BLaER1 treated with 17β-estradiol and CSF1 and Interleukin-3, amounts not matched to agents 10 nM and 100 nM (cell line): ENCODE results near the gene ZNF160.

Source experiments
- H3K27ac ChIP-seq, 11 experiments: shearing (Covaris generic); formaldehyde crosslinking; 2 replicates each; pipeline ENCODE4 v1.8.1; 2022
- H3K27me3 ChIP-seq, 11 experiments: shearing (Covaris generic); formaldehyde crosslinking; 2 replicates each; pipeline ENCODE4 v1.8.1; 2022
- H3K36me3 ChIP-seq, 11 experiments: shearing (Covaris generic); formaldehyde crosslinking; 2 replicates each; pipeline ENCODE4 v1.8.1; 2022
- H3K4me1 ChIP-seq, 10 experiments: shearing (Covaris generic); formaldehyde crosslinking; 2 replicates each; pipeline ENCODE4 v1.8.1; 2022
- H3K4me2 ChIP-seq, 11 experiments: shearing (Covaris generic); formaldehyde crosslinking; 2 replicates each; pipeline ENCODE4 v1.8.1; 2022
- H3K4me3 ChIP-seq, 10 experiments: shearing (Covaris generic); formaldehyde crosslinking; 2 replicates each; pipeline ENCODE4 v1.8.1; 2022
- H3K9ac ChIP-seq, 11 experiments: shearing (Covaris generic); formaldehyde crosslinking; 2 replicates each; pipeline ENCODE4 v1.8.1; 2022
- H3K9me3 ChIP-seq, 11 experiments: shearing (Covaris generic); formaldehyde crosslinking; replicated peaks in 1 of 11; 2 replicates each; pipeline ENCODE4 v1.8.1; 2022
- H4K20me1 ChIP-seq, 11 experiments: shearing (Covaris generic); formaldehyde crosslinking; 2 replicates each; pipeline ENCODE4 v1.8.1; 2022
- Cebpa-rat ChIP-seq, 11 experiments: shearing (Covaris generic); IDR thresholded peaks; 2 replicates each; pipeline ENCODE4 v1.8.1; 2022

Gene ZNF160

DNA sequence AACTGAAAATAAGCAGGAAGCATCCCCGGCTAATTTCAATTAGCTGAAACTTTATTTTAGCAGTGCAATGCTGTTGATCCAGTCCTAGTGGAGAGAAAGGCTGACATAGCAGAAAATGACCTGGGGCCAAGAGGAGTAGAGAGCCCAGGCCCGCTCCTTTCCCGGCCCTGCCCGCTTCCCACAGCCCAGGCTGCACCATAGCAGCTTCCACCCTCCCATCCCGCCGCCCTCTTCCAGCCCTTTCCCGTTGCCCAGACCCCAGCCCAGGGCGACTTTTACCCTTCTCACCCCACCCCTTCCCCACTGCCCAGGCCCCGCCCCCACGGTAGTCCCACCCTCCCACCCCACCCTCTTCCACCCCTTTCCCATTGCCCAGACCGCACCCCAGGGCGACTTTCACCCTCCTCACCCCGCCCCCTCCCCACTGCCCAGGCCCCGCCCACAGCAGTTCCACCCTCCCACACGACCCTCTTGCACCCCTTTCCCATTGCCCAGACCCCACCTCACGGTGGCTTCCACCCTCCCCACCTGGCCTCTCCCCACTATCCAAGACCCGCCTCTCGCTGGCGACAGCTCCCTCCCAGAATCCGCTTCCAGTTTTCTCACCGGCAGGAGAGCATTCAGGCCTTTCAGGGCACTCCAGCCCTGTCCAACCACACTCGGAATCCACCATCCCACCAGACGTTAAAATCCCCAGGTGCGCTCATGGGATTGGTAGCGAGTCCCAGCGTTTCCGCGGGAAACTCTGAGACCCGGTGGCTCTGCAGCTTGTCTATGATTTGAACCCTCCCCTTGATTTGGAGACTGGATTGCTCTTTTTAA, 8.3 kb downstream of the ZNF160 start:
- no peak overlapping the region for H3K4me2 ChIP-seq
- peaks cover 83 to 93% (median 86%) of the 10 kb centered on the region in 11 experiments for H3K36me3 ChIP-seq
- H3K27ac ChIP-seq, result no peak overlapping the region
- H3K9ac ChIP-seq, result no peak overlapping the region
- no peak overlapping the region for H3K4me3 ChIP-seq
- H4K20me1 ChIP-seq, result peaks cover 28 to 77% (median 50%) of the 10 kb centered on the region in 11 experiments; a peak in 19 of 22 replicates
- H3K4me1 ChIP-seq, result peaks cover 0 to 9% (median 0%) of the 10 kb centered on the region in 10 experiments; a peak in 4 of 20 replicates
- no peak for TF ChIP-seq Cebpa-rat (IDR thresholded peaks at IDR 0.05)
- H3K9me3 ChIP-seq, result 0 out of 22 replicates have a peak, but pooled peaks cover 0 to 4% (median 0%) of the 10 kb centered on the region in 11 experiments
- H3K27me3 ChIP-seq, result no peaks in the 10 kb centered on the region

DNA sequence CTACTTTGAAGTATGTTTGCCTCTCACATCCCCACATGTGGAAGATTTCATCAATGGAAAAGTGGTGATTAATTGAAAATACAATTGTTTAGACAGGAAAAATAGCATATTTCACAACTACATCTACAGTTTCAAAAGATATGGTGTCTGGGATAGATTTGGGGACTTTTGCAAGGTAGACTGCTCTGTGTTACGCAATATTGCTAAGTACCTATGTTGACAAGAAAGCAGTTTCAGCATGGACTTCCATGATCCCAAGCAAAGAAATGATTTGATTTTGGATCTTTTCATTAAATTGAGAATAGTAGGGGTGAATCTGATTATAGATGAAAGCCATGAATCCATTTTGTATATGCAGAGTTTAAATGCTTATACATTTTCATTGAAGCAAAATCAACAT, 10.5 kb downstream of the ZNF160 start:
- Histone ChIP-seq H3K4me2 (no peak overlapping the region), H3K9ac (no peak overlapping the region), H3K27ac (no peak overlapping the region), H3K4me3 (no peak overlapping the region), H3K4me1 (no peaks in the 10 kb centered on the region), H3K9me3 (no peaks in the 10 kb centered on the region), H4K20me1 (peaks cover 12 to 64% (median 28%) of the 10 kb centered on the region in 11 experiments; a peak in 19 of 22 replicates), H3K36me3 (peaks cover 83 to 93% (median 86%) of the 10 kb centered on the region in 11 experiments), H3K27me3 (no peaks in the 10 kb centered on the region)
- TF ChIP-seq Cebpa-rat (IDR thresholded peaks at IDR 0.05), result peak in 6 of 11 experiments; percentile 26 to 81 (median 50); a peak in 8 of 22 replicates

DNA sequence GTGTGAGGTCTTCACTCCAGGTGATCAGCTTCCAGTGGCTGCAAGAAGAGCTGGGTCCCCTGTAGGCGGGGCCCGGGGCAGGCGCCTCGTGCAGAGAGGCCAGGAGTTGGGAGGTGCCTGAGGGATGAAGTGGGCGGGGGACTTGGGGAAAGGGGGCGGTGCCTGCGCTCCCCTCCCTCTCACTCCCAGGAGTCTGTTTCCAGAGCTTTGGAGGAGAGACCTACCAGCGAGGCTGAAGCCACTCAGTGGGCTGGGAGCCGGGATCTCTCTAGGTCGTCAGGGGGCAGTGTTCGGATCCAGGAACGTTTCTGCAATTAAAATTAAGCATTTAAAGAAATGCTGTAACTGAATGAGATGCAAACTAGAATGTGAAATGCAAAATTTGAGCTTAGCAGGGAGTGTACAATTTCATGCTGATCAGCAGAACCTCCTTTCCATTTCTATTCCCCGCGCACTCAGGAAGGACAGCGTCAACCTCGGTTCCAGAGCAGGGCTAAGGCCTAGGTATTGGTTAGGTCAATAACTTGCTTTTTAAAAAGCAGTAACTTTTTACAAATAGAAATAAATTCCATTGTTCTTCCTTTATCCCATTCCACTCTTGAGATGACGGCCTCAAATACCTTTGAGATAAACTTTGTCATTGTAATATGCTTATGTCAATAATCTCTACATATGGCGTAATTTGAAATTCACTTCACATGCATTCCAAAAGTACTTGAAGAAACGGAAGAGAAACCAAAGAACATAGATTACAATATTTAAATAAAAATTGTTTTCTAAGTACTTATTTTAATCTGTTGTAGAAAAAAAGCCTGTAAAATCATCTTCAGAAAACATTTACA, 11.6 kb downstream of the ZNF160 start:
- Histone ChIP-seq H3K27me3 (no peaks in the 10 kb centered on the region), H4K20me1 (peaks cover 7 to 65% (median 22%) of the 10 kb centered on the region in 11 experiments; a peak in 16 of 22 replicates), H3K4me2 (no peak overlapping the region), H3K36me3 (peaks cover 88 to 97% (median 91%) of the 10 kb centered on the region in 11 experiments), H3K4me1 (no peaks in the 10 kb centered on the region), H3K9me3 (0 out of 22 replicates have a peak, but pooled peaks cover 0 to under 1% (median 0%) of the 10 kb centered on the region in 11 experiments), H3K27ac (no peak overlapping the region), H3K4me3 (no peak overlapping the region), H3K9ac (no peak overlapping the region)
- TF ChIP-seq Cebpa-rat (IDR thresholded peaks at IDR 0.05), result no peak

DNA sequence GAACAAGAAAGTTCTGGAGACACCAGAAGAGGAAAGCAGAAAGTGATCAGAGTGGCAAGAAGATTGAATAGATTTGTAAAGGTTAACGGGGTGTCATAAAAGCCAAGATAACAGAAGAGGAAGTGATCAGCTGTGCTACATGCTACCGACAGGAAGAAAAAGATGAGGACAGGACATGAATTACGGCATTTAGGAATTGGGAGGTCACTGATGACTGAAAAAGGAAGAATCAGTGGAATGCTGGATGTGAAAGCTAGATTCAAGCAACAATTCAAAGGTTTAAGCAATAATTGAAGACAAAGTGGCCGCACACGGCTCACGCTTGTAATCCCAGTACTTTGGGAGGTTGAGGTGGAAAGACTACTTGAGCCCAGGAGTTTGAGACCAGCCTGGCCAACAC, 15.1 kb downstream of the ZNF160 start:
- peaks cover 96 to 100% (median 99%) of the 10 kb centered on the region in 11 experiments for H3K36me3 ChIP-seq

DNA sequence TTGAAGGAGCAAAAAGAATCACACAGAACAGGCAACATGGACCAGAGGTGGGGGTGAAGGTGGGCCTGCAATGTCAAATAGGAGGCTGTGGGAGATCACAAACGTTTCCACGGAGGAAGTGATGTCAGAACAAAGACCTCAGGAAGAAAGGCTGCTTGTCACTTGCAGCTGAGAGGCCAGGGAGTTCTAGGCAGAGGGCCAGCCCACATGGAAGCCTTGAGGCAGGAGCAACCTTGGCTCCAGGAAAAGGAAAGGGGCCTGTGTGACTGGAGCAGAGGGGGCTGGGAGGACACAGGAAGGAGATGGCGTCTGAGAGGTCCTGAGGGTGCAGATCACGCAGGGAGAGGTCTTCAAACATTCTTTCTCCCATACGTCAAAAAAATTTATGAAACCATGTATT, 16.3 kb downstream of the ZNF160 start:
- Histone ChIP-seq H3K4me1 (no peaks in the 10 kb centered on the region), H3K9ac (no peak overlapping the region), H3K27me3 (no peaks in the 10 kb centered on the region), H3K4me2 (no peak overlapping the region), H3K4me3 (no peak overlapping the region), H4K20me1 (peaks cover 0 to 28% (median 0%) of the 10 kb centered on the region in 11 experiments; a peak in 6 of 22 replicates), H3K27ac (no peak overlapping the region), H3K9me3 (peaks cover 24 to 36% (median 29%) of the 10 kb centered on the region in 11 experiments), H3K36me3 (peaks cover 96 to 100% (median 99%) of the 10 kb centered on the region in 11 experiments)
- TF ChIP-seq Cebpa-rat (IDR thresholded peaks at IDR 0.05), result no peak

More for the DNA sequence above, 15.1 kb downstream of the ZNF160 start:
- no peak overlapping the region for H3K27ac ChIP-seq
- peaks cover 0 to 40% (median 2%) of the 10 kb centered on the region in 11 experiments; a peak in 11 of 22 replicates for H4K20me1 ChIP-seq
- H3K4me3 ChIP-seq, result no peak overlapping the region
- no peak overlapping the region for H3K4me2 ChIP-seq
- peaks cover 12 to 25% (median 18%) of the 10 kb centered on the region in 11 experiments for H3K9me3 ChIP-seq
- no peak overlapping the region; a peak in 1 of 22 replicates for H3K9ac ChIP-seq
- TF ChIP-seq Cebpa-rat (IDR thresholded peaks at IDR 0.05), result no peak
- no peaks in the 10 kb centered on the region for H3K4me1 ChIP-seq
- H3K27me3 ChIP-seq, result no peaks in the 10 kb centered on the region

GRCh38 chr19:53085496-53085895, 17.7 kb downstream of the ZNF160 start:
- Histone ChIP-seq H3K36me3 (peaks cover 96 to 100% (median 99%) of the 10 kb centered on the region in 11 experiments), H3K9ac (no peak overlapping the region), H4K20me1 (peaks cover 0 to 20% (median 0%) of the 10 kb centered on the region in 11 experiments; a peak in 4 of 22 replicates), H3K4me1 (no peaks in the 10 kb centered on the region), H3K4me3 (no peak overlapping the region), H3K4me2 (no peak overlapping the region), H3K27ac (no peak overlapping the region), H3K27me3 (no peaks in the 10 kb centered on the region), H3K9me3 (peaks cover 38 to 51% (median 44%) of the 10 kb centered on the region in 11 experiments)
- no peak for TF ChIP-seq Cebpa-rat (IDR thresholded peaks at IDR 0.05)

DNA sequence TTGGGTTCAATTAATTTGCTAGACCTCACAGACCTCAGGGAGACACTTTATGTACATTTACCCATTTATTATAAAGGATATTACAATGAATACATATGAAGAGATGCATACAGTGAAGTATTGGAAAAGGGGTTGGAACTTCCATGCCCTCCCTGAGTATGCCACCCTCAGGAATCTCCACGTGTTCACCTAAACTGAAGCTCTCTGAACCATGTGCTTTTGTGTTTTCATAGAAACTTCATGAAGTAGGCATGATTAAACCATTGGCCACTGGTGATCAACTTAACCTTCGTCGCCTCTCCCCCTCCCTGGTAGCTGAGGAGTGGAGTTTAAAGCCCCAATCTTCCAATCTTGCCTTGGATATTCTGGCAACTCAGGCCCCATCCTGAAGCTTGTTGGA, 20.3 kb downstream of the ZNF160 start:
- Histone ChIP-seq H3K9me3 (peaks cover 56 to 76% (median 67%) of the 10 kb centered on the region in 11 experiments), H3K27me3 (no peaks in the 10 kb centered on the region), H4K20me1 (peaks cover 0 to 29% (median 0%) of the 10 kb centered on the region in 11 experiments; a peak in 5 of 22 replicates), H3K4me2 (no peak overlapping the region), H3K9ac (no peak overlapping the region), H3K4me1 (no peaks in the 10 kb centered on the region), H3K36me3 (peaks cover 96 to 100% (median 99%) of the 10 kb centered on the region in 11 experiments), H3K4me3 (no peak overlapping the region), H3K27ac (no peak overlapping the region)
- TF ChIP-seq Cebpa-rat (IDR thresholded peaks at IDR 0.05), result no peak

GRCh38 chr19:53079313-53079924, 23.8 kb downstream of the ZNF160 start:
- H4K20me1 ChIP-seq, result peaks cover 0 to 19% (median 0%) of the 10 kb centered on the region in 11 experiments; a peak in 3 of 22 replicates
- TF ChIP-seq Cebpa-rat (IDR thresholded peaks at IDR 0.05), result no peak
- H3K27me3 ChIP-seq, result no peaks in the 10 kb centered on the region
- no peak overlapping the region for H3K27ac ChIP-seq
- peaks cover 97 to 100% (median 99%) of the 10 kb centered on the region in 11 experiments for H3K36me3 ChIP-seq
- H3K4me1 ChIP-seq, result no peaks in the 10 kb centered on the region
- H3K9me3 ChIP-seq, result peaks cover 80 to 99% (median 96%) of the 10 kb centered on the region in 11 experiments
- H3K4me3 ChIP-seq, result no peak overlapping the region
- no peak overlapping the region for H3K9ac ChIP-seq
- H3K4me2 ChIP-seq, result no peak overlapping the region
